DMS 273 treated with DMSO at 0.1 percent for 48 hours (cell line): ENCODE measurements around the gene PARS2.

Experiments used
- DNase-seq: peaks from one replicate; lab custom pipeline; 2025; lab: John Stamatoyannopoulos, UW

The PARS2 gene

GRCh38 chr1:54728027-54728426 lies 36.3 kb downstream of the PARS2 start:
- no peak for DNase-seq

GRCh38 chr1:54724771-54725170 lies 39.6 kb downstream of the PARS2 start:
- DNase-seq: no peak

GRCh38 chr1:54723985-54724384 lies 40.3 kb downstream of the PARS2 start:
- DNase-seq: no peak

- no peak for DNase-seq
Measured at GRCh38 chr1:54721719-54722118, 42.6 kb downstream of the PARS2 start.

GRCh38 chr1:54716299-54717047 lies 47.9 kb downstream of the PARS2 start:
- no peak for DNase-seq

- DNase-seq: peak; percentile 66
Measured at GRCh38 chr1:54715493-54716298, 48.6 kb downstream of the PARS2 start, which contains the start of gene TTC4. TSS of gene TTC4 (plus strand) at chr1:54715861. CDS start at chr1:54715909, 48 bp downstream.

- no peak for DNase-seq
Measured at GRCh38 chr1:54714881-54715492, 49.3 kb downstream of the PARS2 start.

GRCh38 chr1:54711536-54711935 lies 52.8 kb downstream of the PARS2 start:
- DNase-seq: no peak

- DNase-seq: no peak
Measured at GRCh38 chr1:54710841-54711240, 53.5 kb downstream of the PARS2 start.

- DNase-seq: no peak
Measured at GRCh38 chr1:54710434-54710833, 53.9 kb downstream of the PARS2 start.

GRCh38 chr1:54709547-54710292 lies 54.6 kb downstream of the PARS2 start:
- DNase-seq: no peak

- DNase-seq: no peak
Measured at GRCh38 chr1:54708385-54708784, 55.9 kb downstream of the PARS2 start.
